Bronchial epithelial cell (primary cell): ENCODE results near the gene TAAR9. TPM values are rescaled to one million over a fixed set of nuclear protein-coding genes. Genes with fewer than 3 reads are reported as not detected.
"Not testable (repeated sequence)": the region's sequence is repeated elsewhere in the genome, so short reads cannot be mapped to it uniquely, and the experiment has no call there.

ENCODE experiments used
- DNase-seq: peaks from one replicate; pipeline ENCODE4 v3.0.0-alpha.2; 2010; ENCODE audit warnings: low read depth
- FAIRE-seq: peaks from 2 replicates; lab custom pipeline; 2011; peaks lifted over from hg19 to GRCh38; lab: Jason Lieb, UNC
- H3K27me3 ChIP-seq: 2 replicates; pipeline ENCODE4 v1.5.1; 2011; ENCODE audit warnings: low read length; ENCODE audit not compliant: control insufficient read depth, insufficient read depth
- H3K36me3 ChIP-seq: 2 replicates; pipeline ENCODE4 v1.5.1; 2011; ENCODE audit warnings: low read length; ENCODE audit not compliant: control insufficient read depth, insufficient read depth
- H3K4me3 ChIP-seq: 2 replicates; pipeline ENCODE4 v1.5.1; 2011; ENCODE audit warnings: mild to moderate bottlenecking, low read depth, low read length, control low read depth
- CTCF ChIP-seq: IDR thresholded peaks from 2 replicates; pipeline ENCODE4 v1.5.1; 2011; ENCODE audit warnings: mild to moderate bottlenecking, moderate library complexity, low read length, control low read depth, inconsistent platforms; ENCODE audit not compliant: insufficient read depth, severe bottlenecking
- total RNA-seq: library from RNA; depleted of rRNA; stranded (reverse); fragments of >200 nt; gene quantifications from 2 replicates; pipeline ENCODE4 v1.2.1, GENCODE V29; 2014

The TAAR9 gene
- total RNA-seq, 1 donor from 2014 or later = not detected

GRCh38 chr6:132552372-132552771 is 14.3 kb downstream of the TAAR9 start, which contains the start of gene TAAR8:
TAAR8 (plus strand) TSS chr6:132552672; CDS start chr6:132552693, 21 bp downstream.
- TF ChIP-seq CTCF = no peak

GRCh38 chr6:132560087-132560486 is 22.0 kb downstream of the TAAR9 start:
- DNase-seq, FAIRE-seq, H3K36me3 ChIP-seq, H3K4me3 ChIP-seq, H3K27me3 ChIP-seq: not testable (repeated sequence)

More at GRCh38 chr6:132552372-132552771, 14.3 kb downstream of the TAAR9 start, which contains the start of gene TAAR8:
- Histone ChIP-seq H3K36me3 (no peaks in the 10 kb centered on the region), H3K27me3 (no peaks in the 10 kb centered on the region), H3K4me3 (no peak within 1 kb of the TSS)
- FAIRE-seq (no peak), DNase-seq (no peak)

GRCh38 chr6:132566404-132566803 is 28.3 kb downstream of the TAAR9 start:
- no peaks in the 10 kb centered on the region for H3K36me3 ChIP-seq
- H3K27me3 ChIP-seq = peaks cover 6% of the 10 kb centered on the region
- TF ChIP-seq CTCF = no peak
- DNase-seq (no peak), FAIRE-seq (no peak)
- no peak overlapping the region for H3K4me3 ChIP-seq

- H3K4me3 ChIP-seq = no peak overlapping the region
- no peak for TF ChIP-seq CTCF
- FAIRE-seq = no peak
- peak; percentile 4 for DNase-seq
- peaks cover 8% of the 10 kb centered on the region for H3K27me3 ChIP-seq
- H3K36me3 ChIP-seq = no peaks in the 10 kb centered on the region
Observed at GRCh38 chr6:132567566-132567965, 29.5 kb downstream of the TAAR9 start.

GRCh38 chr6:132568611-132569010 is 30.5 kb downstream of the TAAR9 start:
- FAIRE-seq (no peak), DNase-seq (no peak)
- peaks cover 6% of the 10 kb centered on the region for H3K27me3 ChIP-seq
- no peak overlapping the region for H3K4me3 ChIP-seq
- no peaks in the 10 kb centered on the region for H3K36me3 ChIP-seq
- no peak for TF ChIP-seq CTCF

- no peak for TF ChIP-seq CTCF
- H3K4me3 ChIP-seq = no peak overlapping the region
- DNase-seq (no peak), FAIRE-seq (no peak)
- H3K36me3 ChIP-seq = no peaks in the 10 kb centered on the region
- peaks cover 6% of the 10 kb centered on the region for H3K27me3 ChIP-seq
Observed at GRCh38 chr6:132569170-132569569, 31.1 kb downstream of the TAAR9 start.
